GM23338 (cell line): ENCODE measurements around the gene CCR6. TPM values are rescaled to one million over a fixed set of nuclear protein-coding genes. Genes with fewer than 3 reads are reported as not detected.

Source experiments
- ATAC-seq: fragments of 200-7000 bp; cut with Tn5 transposase; 3 replicates; pipeline ENCODE4 v1.9.1; 2020
- DNase-seq: peaks from one replicate; pipeline ENCODE4 v3.0.0-alpha.2; 2015; ENCODE audit warnings: low spot score
- H2AFZ ChIP-seq: fragments of 200-600 bp; sonication (generic); 2 replicates; pipeline ENCODE4 v1.8.0; 2016; ENCODE audit warnings: antibody characterized with exemption, mild to moderate bottlenecking, moderate library complexity
- H3F3A ChIP-seq: fragments of 200-600 bp; sonication (generic); replicated peaks from 2 replicates; pipeline ENCODE4 v1.8.0; 2017; ENCODE audit warnings: antibody characterized with exemption, mixed run types, low read depth
- H3K27ac ChIP-seq: fragments of 200-600 bp; sonication (generic); 2 replicates; pipeline ENCODE4 v1.6.1; 2016; ENCODE audit warnings: low read depth
- H3K27me3 ChIP-seq: fragments of 200-600 bp; sonication (generic); 2 replicates; pipeline ENCODE4 v1.8.0; 2016; ENCODE audit warnings: mild to moderate bottlenecking, mixed run types, moderate library complexity; ENCODE audit not compliant: insufficient read depth
- H3K36me3 ChIP-seq: fragments of 200-600 bp; sonication (generic); 2 replicates; pipeline ENCODE4 v1.8.0; 2016; ENCODE audit warnings: mild to moderate bottlenecking; ENCODE audit not compliant: insufficient read depth
- H3K4me1 ChIP-seq: fragments of 200-600 bp; sonication (generic); 2 replicates; pipeline ENCODE4 v1.8.0; 2016; ENCODE audit warnings: mild to moderate bottlenecking, moderate library complexity; ENCODE audit not compliant: insufficient read depth
- H3K4me2 ChIP-seq: fragments of 200-600 bp; sonication (generic); 2 replicates; pipeline ENCODE4 v1.7.1; 2017; ENCODE audit warnings: mixed run types
- H3K4me3 ChIP-seq: fragments of 200-600 bp; sonication (generic); 2 replicates; pipeline ENCODE4 v1.6.1; 2016; ENCODE audit warnings: mixed run types
- H3K79me2 ChIP-seq: fragments of 200-600 bp; sonication (generic); replicated peaks from 2 replicates; pipeline ENCODE4 v1.8.0; 2017; ENCODE audit warnings: mild to moderate bottlenecking; ENCODE audit not compliant: insufficient read depth
- H3K9me2 ChIP-seq: fragments of 200-600 bp; sonication (generic); 2 replicates; pipeline ENCODE4 v1.8.0; 2017; ENCODE audit not compliant: insufficient read depth
- H4K20me1 ChIP-seq: fragments of 200-600 bp; sonication (generic); replicated peaks from 2 replicates; pipeline ENCODE4 v1.8.0; 2017; ENCODE audit warnings: mild to moderate bottlenecking; ENCODE audit not compliant: insufficient read depth
- H3K27ac Mint-ChIP-seq: 2 replicates; pipeline ENCODE4 v1.8.0; 2020; ENCODE audit warnings: inconsistent platforms, mild to moderate bottlenecking, moderate library complexity, mixed read lengths
- H3K27me3 Mint-ChIP-seq: 3 replicates; pipeline ENCODE4 v1.8.0; 2022; ENCODE audit warnings: low read depth, mild to moderate bottlenecking, moderate library complexity, mixed read lengths, inconsistent platforms; ENCODE audit not compliant: insufficient read depth, poor library complexity
- H3K36me3 Mint-ChIP-seq: 3 replicates; pipeline ENCODE4 v1.8.0; 2021; ENCODE audit warnings: low read depth, mild to moderate bottlenecking, inconsistent platforms, moderate library complexity, mixed read lengths
- H3K4me1 Mint-ChIP-seq: 3 replicates; pipeline ENCODE4 v1.8.0; 2020; ENCODE audit warnings: mild to moderate bottlenecking, inconsistent platforms, mixed read lengths
- H3K4me3 Mint-ChIP-seq: 3 replicates; pipeline ENCODE4 v1.8.0; 2021; ENCODE audit warnings: moderate library complexity, mild to moderate bottlenecking, inconsistent platforms, mixed read lengths
- H3K9me3 Mint-ChIP-seq: 3 replicates; pipeline ENCODE4 v1.8.0; 2020; ENCODE audit warnings: moderate library complexity, mild to moderate bottlenecking, inconsistent platforms, mixed read lengths
- CTCF ChIP-seq, 2 experiments: fragments of 200-600 bp in 1 of 2; sonication (generic) in 1 of 2; conservative IDR thresholded peaks; 2 replicates each; pipeline versions ENCODE4 v1.5.1 to v1.6.1; 2016 to 2017; ENCODE audit warnings: antibody characterized with exemption in 2 of 2, low read depth in 2 of 2, mild to moderate bottlenecking in 2 of 2, moderate library complexity in 1 of 2
- EZH2 ChIP-seq: fragments of 200-600 bp; sonication (generic); IDR thresholded peaks from one replicate; pipeline ENCODE4 v1.8.0; 2017; ENCODE audit warnings: antibody characterized with exemption, mild to moderate bottlenecking, low read depth; ENCODE audit not compliant: unreplicated experiment
- JUNB ChIP-seq: IDR thresholded peaks from one replicate; pipeline ENCODE4 v1.6.1; 2016; ENCODE audit warnings: antibody characterized with exemption; ENCODE audit not compliant: unreplicated experiment
- ZNF462 ChIP-seq: fragments of 250-450 bp; sonication (Bioruptor Pico); IDR thresholded peaks from 2 replicates; pipeline ENCODE4 v1.5.0; 2020; ENCODE audit warnings: mild to moderate bottlenecking, moderate library complexity
- polyA plus RNA-seq: library from polyadenylated mRNA; unstranded; fragments of >200 nt; fragmentation: Nextera tagmentation; extraction: Ambion mirVana; gene quantifications from 2 replicates; pipeline ENCODE4 v1.2.1, GENCODE V29; 2016
- total RNA-seq: library from RNA; depleted of rRNA; stranded (reverse); fragments of >200 nt; shearing (Covaris generic); gene quantifications from 2 replicates; pipeline ENCODE4 v1.2.3, GENCODE V29; 2014
- TF ChIP-seq, protein P1 (sequence below): IDR thresholded peaks from one replicate; pipeline ENCODE4 v1.6.1; 2018; ENCODE audit warnings: antibody characterized with exemption; ENCODE audit not compliant: unreplicated experiment

CCR6 gene
- total and polyA plus RNA-seq, 2 experiments from 2014 or later = not detected

GRCh38 chr6:167136376-167136775, 13.5 kb downstream of the CCR6 start:
- Histone ChIP-seq H3K9me2 (no peaks in the 10 kb centered on the region), H2AFZ (no peak overlapping the region), H3K4me3 (no peak overlapping the region), H3K36me3 (no peaks in the 10 kb centered on the region), H3K27ac (no peak overlapping the region), H3F3A (no peaks in the 10 kb centered on the region), H3K27me3 (no peaks in the 10 kb centered on the region), H3K4me1 (peaks cover 19% of the 10 kb centered on the region), H3K79me2 (no peaks in the 10 kb centered on the region; the same call in 1 of the 2 replicates), H4K20me1 (no peaks in the 10 kb centered on the region), H3K4me2 (no peak overlapping the region)
- Mint-ChIP-seq H3K4me1 (peaks cover 18% of the 10 kb centered on the region), H3K27me3 (no peaks in the 10 kb centered on the region), H3K27ac (no peak overlapping the region), H3K9me3 (no peaks in the 10 kb centered on the region), H3K4me3 (no peak overlapping the region), H3K36me3 (no peaks in the 10 kb centered on the region)
- TF ChIP-seq, protein P1, sequence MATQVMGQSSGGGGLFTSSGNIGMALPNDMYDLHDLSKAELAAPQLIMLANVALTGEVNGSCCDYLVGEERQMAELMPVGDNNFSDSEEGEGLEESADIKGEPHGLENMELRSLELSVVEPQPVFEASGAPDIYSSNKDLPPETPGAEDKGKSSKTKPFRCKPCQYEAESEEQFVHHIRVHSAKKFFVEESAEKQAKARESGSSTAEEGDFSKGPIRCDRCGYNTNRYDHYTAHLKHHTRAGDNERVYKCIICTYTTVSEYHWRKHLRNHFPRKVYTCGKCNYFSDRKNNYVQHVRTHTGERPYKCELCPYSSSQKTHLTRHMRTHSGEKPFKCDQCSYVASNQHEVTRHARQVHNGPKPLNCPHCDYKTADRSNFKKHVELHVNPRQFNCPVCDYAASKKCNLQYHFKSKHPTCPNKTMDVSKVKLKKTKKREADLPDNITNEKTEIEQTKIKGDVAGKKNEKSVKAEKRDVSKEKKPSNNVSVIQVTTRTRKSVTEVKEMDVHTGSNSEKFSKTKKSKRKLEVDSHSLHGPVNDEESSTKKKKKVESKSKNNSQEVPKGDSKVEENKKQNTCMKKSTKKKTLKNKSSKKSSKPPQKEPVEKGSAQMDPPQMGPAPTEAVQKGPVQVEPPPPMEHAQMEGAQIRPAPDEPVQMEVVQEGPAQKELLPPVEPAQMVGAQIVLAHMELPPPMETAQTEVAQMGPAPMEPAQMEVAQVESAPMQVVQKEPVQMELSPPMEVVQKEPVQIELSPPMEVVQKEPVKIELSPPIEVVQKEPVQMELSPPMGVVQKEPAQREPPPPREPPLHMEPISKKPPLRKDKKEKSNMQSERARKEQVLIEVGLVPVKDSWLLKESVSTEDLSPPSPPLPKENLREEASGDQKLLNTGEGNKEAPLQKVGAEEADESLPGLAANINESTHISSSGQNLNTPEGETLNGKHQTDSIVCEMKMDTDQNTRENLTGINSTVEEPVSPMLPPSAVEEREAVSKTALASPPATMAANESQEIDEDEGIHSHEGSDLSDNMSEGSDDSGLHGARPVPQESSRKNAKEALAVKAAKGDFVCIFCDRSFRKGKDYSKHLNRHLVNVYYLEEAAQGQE = no peak
- TF ChIP-seq ZNF462 (CRISPR knock-in tag) (no peak), JUNB (no peak), EZH2 (no peak), CTCF (conservative IDR thresholded peaks at IDR 0.05; ENCODE audit: low read depth in 2 of 2) (no peak)
- DNase-seq = no peak
- ATAC-seq = no peak
